ENCODE results near the gene TTC23L.

GRCh38 chr5:34886392-34887119 is 47.6 kb downstream of the TTC23L start:
- TF ChIP-seq EHMT2 (IDR thresholded peaks at IDR 0.05; ENCODE audit: low read depth) (no peak), FOSB (CRISPR knock-in tag; IDR thresholded peaks at IDR 0.05) (no peak)
